Hematopoietic multipotent progenitor cell treated with erythropoietin and hydrocortisone succinate and interleukin-3 and kit ligand, for 6 days (in vitro differentiated cells): ENCODE measurements around the gene SFXN5.
"Not testable (repeated sequence)": the region's sequence is repeated elsewhere in the genome, so short reads cannot be mapped to it uniquely, and the experiment has no call there.

Experiments
- DNase-seq: peaks from one replicate; pipeline ENCODE4 v3.0.0-alpha.2; 2015

SFXN5 gene

GRCh38 chr2:72917138-72917876, 154.2 kb downstream of the SFXN5 start, which contains the start of gene EMX1:
EMX1 (plus strand) TSS chr2:72917519; CDS start chr2:72917853, 334 bp downstream.
- DNase-seq, result peak; percentile 56

GRCh38 chr2:72916743-72917137, 154.8 kb downstream of the SFXN5 start:
- no peak for DNase-seq

- peak; percentile 51 for DNase-seq
Observed at GRCh38 chr2:72915907-72916742, 155.4 kb downstream of the SFXN5 start.

GRCh38 chr2:72915320-72915906, 156.1 kb downstream of the SFXN5 start:
- DNase-seq, result no peak

GRCh38 chr2:72914589-72915319, 156.8 kb downstream of the SFXN5 start:
- no peak for DNase-seq

- DNase-seq, result no peak
Observed at GRCh38 chr2:72914206-72914559, 157.3 kb downstream of the SFXN5 start.

- DNase-seq, result no peak
Observed at GRCh38 chr2:72913486-72914205, 157.9 kb downstream of the SFXN5 start.

- no peak for DNase-seq
Observed at GRCh38 chr2:72911256-72911655, 160.3 kb downstream of the SFXN5 start.

GRCh38 chr2:72908741-72909140, 162.8 kb downstream of the SFXN5 start:
- no peak for DNase-seq

GRCh38 chr2:72907369-72907768, 164.1 kb downstream of the SFXN5 start:
- DNase-seq, result not testable (repeated sequence)

- peak; percentile 39 for DNase-seq
Observed at GRCh38 chr2:72901426-72901825, 170.1 kb downstream of the SFXN5 start.

GRCh38 chr2:72900191-72900825, 171.2 kb downstream of the SFXN5 start:
- DNase-seq, result no peak

GRCh38 chr2:72898585-72898906, 173.0 kb downstream of the SFXN5 start:
- no peak for DNase-seq

- DNase-seq, result no peak
Observed at GRCh38 chr2:72897785-72898584, 173.5 kb downstream of the SFXN5 start.

- no peak for DNase-seq
Observed at GRCh38 chr2:72896446-72896845, 175.1 kb downstream of the SFXN5 start.

GRCh38 chr2:72895759-72896281, 175.7 kb downstream of the SFXN5 start:
- DNase-seq, result no peak

GRCh38 chr2:72895154-72895553, 176.4 kb downstream of the SFXN5 start:
- no peak for DNase-seq

GRCh38 chr2:72894514-72894913, 177.0 kb downstream of the SFXN5 start:
- no peak for DNase-seq

GRCh38 chr2:72893594-72894319, 177.8 kb downstream of the SFXN5 start:
- peak; percentile 80 for DNase-seq

GRCh38 chr2:72892506-72893173, 178.9 kb downstream of the SFXN5 start:
- DNase-seq, result peak; percentile 88
